ENCODE data around the gene PAPPA2. TPM values are rescaled to one million over a fixed set of nuclear protein-coding genes. Genes with fewer than 3 reads are reported as not detected.
"Not testable (repeated sequence)": the region's sequence is repeated elsewhere in the genome, so short reads cannot be mapped to it uniquely, and the experiment has no call there.

Gene PAPPA2
- total RNA-seq, 4 donors from 2014 or later = under 0.01 to 3.1 (median 0.45) TPM

- no peaks in the 10 kb centered on the region for H3K9me3 ChIP-seq
- DNase-seq (ENCODE audit: extremely low spot score) = no peak
- H3K36me3 ChIP-seq = no peaks in the 10 kb centered on the region
- no peaks in the 10 kb centered on the region for H3K4me1 ChIP-seq
- intact Hi-C loops (cut with DNase I) = no loop called here
- H3K27me3 ChIP-seq = no peaks in the 10 kb centered on the region
- H3K27ac ChIP-seq (replicated peaks in 1 of 4) = no peak overlapping the region
- H3K4me3 ChIP-seq = no peak overlapping the region
- 76% methylated on average over 4 of the region's 4 CpGs for WGBS
- TF ChIP-seq EP300 (IDR thresholded peaks at IDR 0.05) (no peak), POLR2A (IDR thresholded peaks at IDR 0.05; ENCODE audit: low read depth) (no peak)
These were observed 163.6 kb downstream of the PAPPA2 start for GRCh38 chr1:176626572-176627061.

DNA sequence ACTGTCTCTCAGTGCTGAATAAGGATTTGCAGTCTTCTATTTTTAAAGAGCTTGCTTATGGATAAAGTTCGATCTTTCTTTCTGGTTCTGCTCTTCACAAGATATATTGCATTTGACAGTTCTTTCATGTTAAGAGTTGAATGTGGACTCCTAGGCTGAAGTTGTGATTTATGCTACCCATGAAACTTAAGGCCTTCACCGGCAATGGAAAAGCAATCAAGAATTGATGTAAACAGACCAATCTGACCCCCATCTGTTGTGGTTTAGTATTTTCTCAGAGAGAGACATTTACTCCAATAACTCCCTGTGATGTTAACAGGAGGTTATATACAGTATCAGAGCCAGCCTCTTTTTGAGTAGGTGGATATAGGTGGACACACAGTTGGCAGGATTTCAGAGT lies 165.8 kb downstream of the PAPPA2 start:
- DNase-seq (ENCODE audit: extremely low spot score) = no peak
- no peaks in the 10 kb centered on the region for H3K4me1 ChIP-seq
- no peaks in the 10 kb centered on the region for H3K27me3 ChIP-seq
- no peak overlapping the region for H3K4me3 ChIP-seq
- no peaks in the 10 kb centered on the region for H3K9me3 ChIP-seq
- TF ChIP-seq POLR2AphosphoS5 (IDR thresholded peaks at IDR 0.05) (no peak), EP300 (IDR thresholded peaks at IDR 0.05) (no peak), POLR2A (IDR thresholded peaks at IDR 0.05; ENCODE audit: low read depth) (no peak), CTCF (IDR thresholded peaks at IDR 0.05) (no peak)
- H3K36me3 ChIP-seq = no peaks in the 10 kb centered on the region
- intact Hi-C loops (cut with DNase I) = no loop called here
- H3K27ac ChIP-seq (replicated peaks in 1 of 4) = no peak overlapping the region
- 51% methylated on average over 2 of the region's 2 CpGs for WGBS

DNA sequence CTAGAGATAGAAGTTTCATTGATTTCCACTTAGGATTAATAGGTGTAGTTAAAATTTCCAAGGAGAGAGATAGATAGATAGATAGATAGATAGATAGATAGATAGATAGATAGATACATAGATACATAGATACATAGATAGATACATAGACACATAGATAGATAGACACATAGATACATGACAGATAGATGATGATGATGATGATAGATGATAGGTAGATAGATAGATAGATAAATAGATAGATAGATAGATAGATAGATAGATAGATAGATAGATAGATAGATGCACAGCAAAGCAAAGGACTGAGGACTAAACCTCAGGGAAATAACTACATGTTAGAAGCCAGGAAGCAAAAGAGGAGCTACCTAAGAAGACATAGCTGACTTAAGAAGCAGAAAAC lies 171.8 kb downstream of the PAPPA2 start:
- H3K36me3 ChIP-seq; DNase-seq (ENCODE audit: extremely low spot score); intact Hi-C loops (cut with DNase I); H3K27ac ChIP-seq (replicated peaks in 1 of 4); H3K4me1 ChIP-seq; H3K9me3 ChIP-seq; H3K4me3 ChIP-seq; H3K27me3 ChIP-seq: not testable (repeated sequence)

- TF ChIP-seq EP300 (IDR thresholded peaks at IDR 0.05) (no peak), POLR2A (IDR thresholded peaks at IDR 0.05; ENCODE audit: low read depth) (no peak), POLR2AphosphoS5 (IDR thresholded peaks at IDR 0.05) (no peak), CTCF (IDR thresholded peaks at IDR 0.05) (no peak)
- Histone ChIP-seq H3K4me1 (no peaks in the 10 kb centered on the region), H3K27ac (replicated peaks in 1 of 4) (no peak overlapping the region), H3K36me3 (no peaks in the 10 kb centered on the region), H3K9me3 (no peaks in the 10 kb centered on the region), H3K4me3 (no peak overlapping the region), H3K27me3 (no peaks in the 10 kb centered on the region)
- no peak for DNase-seq (ENCODE audit: extremely low spot score)
- intact Hi-C loops (cut with DNase I) = no loop called here
- WGBS = 56% methylated on average over 3 of the region's 3 CpGs
These were observed 175.9 kb downstream of the PAPPA2 start for GRCh38 chr1:176638713-176639526.

GRCh38 chr1:176643536-176643935 lies 180.6 kb downstream of the PAPPA2 start:
- H3K4me3 ChIP-seq = no peak overlapping the region
- WGBS = 72% methylated on average over 3 of the region's 3 CpGs
- no peaks in the 10 kb centered on the region for H3K4me1 ChIP-seq
- DNase-seq (ENCODE audit: extremely low spot score) = no peak
- intact Hi-C loops (cut with DNase I) = no loop called here
- peaks cover 0 to 6% (median 1%) of the 10 kb centered on the region in 4 donors for H3K9me3 ChIP-seq
- TF ChIP-seq POLR2AphosphoS5 (IDR thresholded peaks at IDR 0.05) (no peak), EP300 (IDR thresholded peaks at IDR 0.05) (no peak), POLR2A (IDR thresholded peaks at IDR 0.05; ENCODE audit: low read depth) (no peak), CTCF (IDR thresholded peaks at IDR 0.05) (no peak)
- H3K27me3 ChIP-seq = no peaks in the 10 kb centered on the region
- H3K27ac ChIP-seq (replicated peaks in 1 of 4) = no peak overlapping the region
- H3K36me3 ChIP-seq = no peaks in the 10 kb centered on the region

All from esophagus muscularis mucosa (tissue), 4 donors.